ENCODE data around the gene SLC50A1. TPM values are rescaled to one million over a fixed set of nuclear protein-coding genes. Genes with fewer than 3 reads are reported as not detected.

SLC50A1 gene
- total RNA-seq, 1 donor from 2014 or later: 27.9 TPM

DNA sequence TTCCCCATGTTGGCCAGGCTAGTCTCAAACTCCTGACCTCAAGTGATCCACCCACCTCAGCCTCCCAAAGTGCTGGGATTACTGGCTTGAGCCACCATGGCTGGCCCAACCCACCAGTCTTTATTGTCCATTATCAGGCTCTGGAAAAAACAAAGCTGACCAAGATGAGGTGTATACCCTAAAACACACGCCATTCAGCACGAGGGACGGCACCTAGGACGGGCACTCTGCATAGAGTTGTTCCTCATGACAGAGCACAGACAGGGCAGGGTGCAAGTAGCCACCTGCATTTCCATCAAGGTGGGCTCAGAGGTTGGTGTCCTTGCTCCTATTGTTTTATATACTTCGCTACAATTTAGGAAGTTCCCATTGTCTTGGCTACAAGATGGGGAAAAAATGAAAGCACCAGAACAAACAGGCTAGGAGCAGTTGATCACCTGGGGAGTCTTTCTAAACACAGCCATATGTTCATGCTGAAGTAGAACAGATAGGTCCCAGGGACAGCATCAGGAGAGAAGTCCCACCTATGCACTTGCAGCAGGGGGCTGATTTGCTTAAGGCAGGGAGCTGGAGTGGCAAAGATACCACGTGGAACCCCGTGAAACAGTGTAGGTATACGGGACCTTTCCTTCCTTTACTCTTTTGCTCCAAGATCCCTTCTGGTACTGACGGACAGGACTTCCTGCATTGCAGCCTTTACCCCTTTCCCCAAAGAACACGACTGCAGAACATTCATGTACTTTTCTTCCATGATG is 33.0 kb downstream of the SLC50A1 start:
- intact Hi-C loops (cut with micrococcal nuclease): loop anchor here (1.0 to 5.0 kb wide), 4 partner anchors 34 to 691 kb away; partner anchors contain the start of gene SLC50A1

- intact Hi-C loops (cut with micrococcal nuclease): loop anchor here (2.0 to 5.0 kb wide), 3 partner anchors 35 to 692 kb away; partner anchors contain the start of gene SLC50A1
Observed at GRCh38 chr1:155169541-155169940, 33.9 kb downstream of the SLC50A1 start.

DNA sequence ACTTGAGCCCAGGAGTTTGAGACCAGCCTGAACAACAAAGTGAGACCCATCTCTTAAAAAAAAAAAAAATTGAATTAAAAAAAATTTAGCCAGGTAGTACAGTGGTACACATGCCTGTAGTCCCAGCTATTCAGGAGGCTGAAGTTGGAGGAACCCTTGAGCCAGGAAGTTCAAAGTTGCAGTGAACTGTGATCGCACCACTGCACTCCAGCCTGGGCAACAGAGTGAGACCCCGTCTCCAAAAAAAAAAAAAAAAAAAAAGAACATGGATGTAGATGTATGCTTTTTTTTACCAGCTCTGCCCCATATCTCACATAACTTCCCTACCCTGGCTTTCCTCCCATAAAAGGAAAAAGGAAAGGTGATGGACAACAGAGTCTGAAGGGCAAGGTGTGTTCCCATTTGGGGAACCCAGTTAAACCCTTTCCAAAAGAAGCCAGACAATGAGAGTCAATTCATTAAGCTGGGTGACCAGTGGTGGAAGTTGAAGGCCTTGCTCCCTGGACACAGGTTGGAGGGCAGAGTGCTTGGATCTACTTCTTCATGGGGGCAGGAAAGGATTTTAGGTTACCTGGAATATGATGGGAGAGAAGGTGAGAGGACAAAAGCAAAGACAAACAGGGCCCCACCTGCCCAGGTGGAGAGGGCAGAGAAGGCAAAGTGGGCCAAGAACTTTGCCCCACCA is 34.6 kb downstream of the SLC50A1 start:
- intact Hi-C loops (cut with micrococcal nuclease): loop anchor here (5.0 kb wide), 4 partner anchors 168 to 613 kb away; partner anchors contain the start of genes CKS1B, SHC1, UBE2Q1 and ZBTB7B

DNA sequence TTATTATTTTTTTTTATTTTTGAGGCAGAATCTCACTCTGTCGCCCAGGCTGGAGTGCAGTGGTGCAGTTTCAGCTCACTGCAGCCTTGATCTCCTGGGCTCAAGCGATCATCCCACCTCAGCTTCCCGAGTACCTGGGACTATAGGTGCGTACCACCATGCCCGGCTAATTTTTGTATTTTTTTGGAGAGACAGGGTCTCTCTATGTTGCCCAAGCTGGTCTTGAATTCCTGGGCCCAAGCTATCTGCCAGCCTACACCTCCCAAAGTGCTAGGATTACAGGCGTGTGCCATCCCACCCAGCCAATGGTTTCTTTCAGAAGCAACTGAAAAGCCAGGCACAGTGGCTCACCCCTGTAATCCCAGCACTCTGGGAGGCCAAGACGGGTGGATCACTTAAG is 35.2 kb downstream of the SLC50A1 start:
- intact Hi-C loops (cut with micrococcal nuclease): loop anchor here (5.0 kb wide), 4 partner anchors 169 to 614 kb away; partner anchors contain the start of genes CKS1B, SHC1, UBE2Q1 and ZBTB7B

DNA sequence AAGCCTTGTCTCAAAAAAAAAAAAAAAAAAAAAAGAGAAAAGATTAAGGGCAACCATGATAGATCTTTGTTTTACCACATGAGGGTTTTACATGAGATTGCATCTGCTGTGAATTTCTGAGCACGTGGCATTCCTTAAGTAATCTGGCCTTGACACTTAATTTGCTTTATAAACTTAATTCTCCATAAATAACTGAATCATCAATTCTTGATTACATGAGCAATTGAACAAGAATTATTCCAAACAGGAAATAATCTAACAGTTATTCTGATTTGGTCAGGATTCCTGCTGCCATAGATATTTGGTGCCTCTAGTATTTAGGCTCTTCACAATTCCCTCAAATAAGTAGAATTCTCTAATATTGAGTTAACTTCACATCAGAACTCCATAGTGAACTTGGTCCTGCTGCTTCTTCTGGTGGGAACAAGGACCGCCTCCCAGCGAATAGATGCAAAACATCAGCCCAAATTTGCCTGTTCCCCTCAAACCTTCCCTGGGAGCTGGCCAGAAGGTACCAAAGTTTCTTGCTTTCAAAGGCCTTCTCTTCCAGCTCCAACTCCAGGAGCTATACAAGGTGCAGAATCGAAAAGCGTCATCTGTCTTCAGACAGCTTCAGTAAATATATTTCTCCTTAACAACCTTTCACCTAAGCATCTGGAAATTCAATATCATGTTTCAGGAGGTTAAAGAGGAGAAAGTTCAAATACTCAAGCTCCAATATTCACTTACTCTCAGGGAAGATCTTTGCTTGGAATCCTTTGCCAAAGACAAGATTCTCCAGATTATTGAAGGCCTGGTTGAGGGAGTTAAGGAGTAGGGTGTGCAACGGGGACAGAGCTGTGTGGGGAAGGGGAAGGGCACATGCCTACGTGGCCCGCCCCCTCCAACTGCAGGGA is 36.4 kb downstream of the SLC50A1 start:
- intact Hi-C loops (cut with micrococcal nuclease): loop anchor here (1.0 to 5.0 kb wide), 6 partner anchors 32 to 615 kb away; partner anchors contain the start of genes CKS1B, DPM3, SHC1 and UBE2Q1

DNA sequence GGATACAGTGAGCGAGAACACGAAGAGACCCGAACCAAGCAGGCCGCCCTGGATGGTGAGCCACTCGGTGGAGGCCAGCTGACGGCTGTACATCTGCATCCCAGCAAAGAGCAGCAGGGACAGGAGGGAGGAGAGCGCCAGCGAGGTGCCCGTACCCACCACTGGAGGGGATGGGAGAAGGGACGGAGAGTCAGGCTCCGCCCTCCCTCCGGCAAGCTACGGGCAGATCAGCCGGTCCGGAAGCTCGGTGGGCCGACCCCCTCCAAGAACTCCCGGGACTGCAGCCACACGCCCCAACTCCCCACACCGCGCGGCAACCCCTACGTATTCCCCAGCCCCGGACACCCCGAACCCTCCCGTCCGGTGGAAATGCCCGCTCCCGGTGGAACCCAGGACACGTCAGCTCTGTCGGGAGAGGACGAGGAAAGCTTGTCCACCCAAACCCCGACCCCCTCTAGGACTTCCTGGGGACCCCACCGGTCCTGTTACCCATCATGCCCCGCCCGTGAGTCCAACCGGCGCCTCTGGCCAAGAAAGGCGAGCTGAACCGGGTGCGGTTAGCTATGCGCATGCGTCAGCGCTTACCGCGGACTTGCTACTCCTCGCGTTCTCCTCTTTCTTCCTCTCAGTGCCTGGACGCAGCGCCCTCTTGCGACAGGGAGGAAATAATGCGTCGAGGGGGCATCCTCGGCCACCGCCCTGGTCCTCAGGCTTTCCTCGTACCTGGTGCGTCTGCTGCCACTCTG is 37.3 kb downstream of the SLC50A1 start, which contains the start of gene KRTCAP2:
KRTCAP2 (minus strand) TSS at position 573 of the 746 bp plus-strand sequence; CDS start at position 493, 80 bp downstream.
- intact Hi-C loops (cut with micrococcal nuclease): loop anchor here (1.0 to 5.0 kb wide), 6 partner anchors 33 to 616 kb away; partner anchors contain the start of genes CKS1B, DPM3, SHC1 and UBE2Q1

DNA sequence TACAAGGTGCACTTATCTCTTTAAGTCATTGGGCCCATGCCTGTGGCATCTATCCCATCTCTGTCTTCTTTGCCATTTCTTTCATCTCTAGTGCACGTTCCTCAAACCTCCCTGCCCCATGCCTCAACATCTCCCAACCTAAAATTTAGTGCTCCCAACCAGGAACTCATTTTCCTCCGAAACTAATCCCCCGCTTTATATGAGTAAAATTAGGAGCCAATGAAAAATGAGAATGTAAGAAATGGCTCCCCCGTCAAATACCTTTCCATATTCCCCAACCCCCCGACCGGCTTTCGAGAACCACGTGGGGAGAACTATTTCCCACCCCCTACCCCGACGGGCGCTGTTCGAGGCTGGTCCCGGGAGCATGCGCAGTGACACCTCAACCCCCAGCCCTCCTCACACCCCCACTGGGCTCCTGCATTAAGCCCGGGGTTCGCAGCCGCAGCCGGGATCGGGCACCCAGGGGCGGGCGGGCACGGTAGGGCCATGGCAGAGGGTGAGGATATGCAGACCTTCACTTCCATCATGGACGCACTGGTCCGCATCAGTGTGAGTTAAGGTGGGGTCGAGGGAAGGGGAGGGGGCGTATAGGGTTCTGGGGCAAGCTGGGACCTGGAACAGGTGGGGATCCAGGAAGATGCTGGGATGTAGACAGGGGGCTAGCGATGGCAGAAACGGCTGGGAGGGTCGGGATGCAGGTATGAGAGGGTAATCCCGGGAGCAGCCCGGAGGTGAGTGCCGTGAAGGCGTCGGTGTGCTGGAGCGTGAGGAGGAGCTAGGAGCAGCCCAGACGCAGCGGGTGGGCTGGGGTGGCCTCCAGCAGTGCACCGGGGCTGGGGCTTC is 38.0 kb downstream of the SLC50A1 start, which contains the start of gene TRIM46:
TRIM46 (plus strand) TSS at position 372 of the 846 bp plus-strand sequence; CDS start at position 490, 118 bp downstream.
- intact Hi-C loops (cut with micrococcal nuclease): loop anchor here (5.0 kb wide), 4 partner anchors 171 to 616 kb away; partner anchors contain the start of genes CKS1B, SHC1, UBE2Q1 and ZBTB7B

- intact Hi-C loops (cut with micrococcal nuclease): loop anchor here (5.0 kb wide), 4 partner anchors 172 to 617 kb away; partner anchors contain the start of genes CKS1B, SHC1, UBE2Q1 and ZBTB7B
Observed at GRCh38 chr1:155174324-155175280, 39.0 kb downstream of the SLC50A1 start.

DNA sequence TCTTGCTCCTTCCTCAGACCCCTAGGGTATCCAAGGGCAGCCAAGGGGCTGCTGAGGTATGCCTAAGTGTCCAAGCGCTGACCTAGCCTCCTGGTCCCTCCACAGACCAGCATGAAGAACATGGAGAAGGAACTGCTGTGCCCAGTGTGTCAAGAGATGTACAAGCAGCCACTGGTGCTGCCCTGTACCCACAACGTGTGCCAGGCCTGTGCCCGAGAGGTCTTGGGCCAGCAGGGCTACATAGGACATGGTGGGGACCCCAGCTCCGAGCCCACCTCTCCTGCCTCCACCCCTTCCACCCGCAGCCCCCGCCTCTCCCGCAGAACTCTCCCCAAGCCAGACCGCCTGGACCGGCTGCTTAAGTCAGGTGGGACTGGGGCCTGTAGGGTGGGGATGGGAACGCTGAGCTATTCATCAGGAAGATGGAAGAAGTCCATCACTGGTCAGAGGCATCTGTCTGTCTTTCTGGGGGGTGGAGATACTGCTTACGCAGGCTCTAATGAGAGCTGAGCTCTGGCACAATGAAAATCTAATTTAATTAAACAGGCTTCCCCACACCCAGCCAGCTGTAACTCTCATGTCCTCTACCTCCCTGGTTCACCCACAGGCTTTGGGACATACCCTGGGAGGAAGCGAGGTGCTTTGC is 39.8 kb downstream of the SLC50A1 start:
- intact Hi-C loops (cut with micrococcal nuclease): no loop called here

DNA sequence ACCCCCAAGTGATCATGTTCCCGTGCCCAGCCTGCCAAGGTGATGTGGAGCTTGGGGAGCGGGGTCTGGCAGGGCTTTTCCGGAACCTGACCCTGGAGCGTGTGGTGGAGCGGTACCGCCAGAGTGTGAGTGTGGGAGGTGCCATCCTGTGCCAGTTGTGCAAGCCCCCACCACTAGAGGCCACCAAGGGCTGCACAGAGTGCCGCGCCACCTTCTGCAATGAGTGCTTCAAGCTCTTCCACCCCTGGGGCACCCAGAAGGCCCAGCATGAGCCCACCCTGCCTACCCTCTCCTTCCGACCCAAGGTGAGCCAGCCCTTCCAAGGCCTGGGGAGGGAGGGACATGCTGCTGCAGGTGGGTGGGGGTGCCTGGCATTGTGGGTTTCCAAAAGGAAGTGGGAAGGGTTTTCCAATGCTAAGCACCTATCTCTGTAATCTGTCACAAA is 40.3 kb downstream of the SLC50A1 start:
- intact Hi-C loops (cut with micrococcal nuclease): loop anchor here (1.0 to 2.0 kb wide), 6 partner anchors 17 to 416 kb away; partner anchors contain the start of gene THBS3

DNA sequence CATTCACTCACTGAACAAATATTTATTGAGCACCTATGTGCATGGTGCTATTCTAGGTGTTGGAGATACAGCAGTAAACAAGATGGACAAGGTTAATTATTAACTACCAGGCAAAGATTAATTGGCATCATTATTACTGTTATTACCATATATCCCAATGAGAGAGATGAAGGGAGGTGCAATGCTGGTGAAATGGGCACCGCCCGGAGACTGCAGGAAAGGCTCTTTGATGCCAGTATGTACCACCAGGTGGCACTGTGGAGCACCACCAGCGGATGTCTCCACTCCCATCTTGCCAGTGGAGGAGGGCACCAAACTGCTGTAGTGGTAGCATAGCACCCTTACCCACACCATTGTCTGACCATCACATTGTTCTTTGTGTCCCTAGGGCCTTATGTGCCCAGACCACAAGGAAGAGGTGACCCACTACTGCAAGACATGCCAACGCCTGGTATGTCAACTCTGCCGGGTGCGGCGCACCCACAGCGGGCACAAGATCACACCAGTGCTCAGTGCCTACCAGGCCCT is 41.0 kb downstream of the SLC50A1 start:
- intact Hi-C loops (cut with micrococcal nuclease): loop anchor here (1.0 to 2.0 kb wide), 6 partner anchors 17 to 416 kb away; partner anchors contain the start of gene THBS3

DNA sequence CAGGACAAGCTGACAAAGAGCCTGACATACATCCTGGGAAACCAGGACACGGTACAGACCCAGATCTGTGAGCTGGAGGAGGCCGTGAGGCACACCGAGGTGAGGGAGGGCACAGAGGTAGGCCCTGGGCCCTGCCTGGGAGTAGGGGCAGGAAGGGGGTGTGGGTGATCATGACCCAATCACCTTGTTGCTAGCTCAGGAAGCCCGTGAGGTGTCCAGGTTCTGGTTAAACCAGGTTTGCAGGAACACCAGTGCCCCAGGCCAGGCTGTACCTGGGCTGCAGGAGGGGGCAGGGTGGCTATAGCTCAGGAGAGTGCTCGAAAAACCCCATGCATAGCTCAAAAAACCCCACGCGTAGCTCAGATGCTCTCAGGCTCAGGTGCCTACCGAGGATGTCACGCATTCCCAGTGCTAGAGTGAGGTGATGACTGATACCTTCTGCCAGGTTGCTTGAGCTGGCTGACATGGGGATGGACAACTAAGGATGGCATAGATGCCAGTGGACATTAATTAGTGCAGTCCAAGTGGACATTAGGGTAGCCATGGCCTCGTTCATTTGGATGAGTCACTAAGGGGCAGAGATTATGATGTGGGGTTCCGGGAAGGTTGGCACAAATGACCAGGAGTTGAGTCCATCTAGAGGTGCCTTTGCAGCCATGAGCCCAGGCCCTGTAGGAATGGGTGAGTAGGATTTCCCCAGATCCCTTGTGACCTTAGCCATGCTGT is 41.7 kb downstream of the SLC50A1 start:
- intact Hi-C loops (cut with micrococcal nuclease): loop anchor here (2.0 kb wide), 1 partner anchor 145 kb away; no protein-coding TSS in a partner anchor

DNA sequence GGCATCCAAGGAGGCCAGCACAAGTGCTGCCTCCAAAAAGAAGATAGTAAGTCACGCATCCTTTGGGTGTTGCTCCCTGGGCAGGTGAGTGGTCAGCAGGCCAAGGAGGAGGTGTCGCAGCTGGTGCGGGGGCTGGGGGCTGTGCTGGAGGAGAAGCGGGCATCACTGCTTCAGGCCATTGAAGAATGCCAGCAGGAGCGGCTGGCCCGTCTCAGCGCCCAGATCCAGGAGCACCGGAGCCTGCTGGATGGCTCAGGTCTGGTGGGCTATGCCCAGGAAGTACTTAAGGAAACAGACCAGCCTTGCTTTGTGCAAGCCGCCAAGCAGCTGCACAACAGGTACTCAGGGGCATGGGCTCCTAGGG is 42.2 kb downstream of the SLC50A1 start:
- intact Hi-C loops (cut with micrococcal nuclease): loop anchor here (2.0 kb wide), 1 partner anchor 145 kb away; no protein-coding TSS in a partner anchor

DNA sequence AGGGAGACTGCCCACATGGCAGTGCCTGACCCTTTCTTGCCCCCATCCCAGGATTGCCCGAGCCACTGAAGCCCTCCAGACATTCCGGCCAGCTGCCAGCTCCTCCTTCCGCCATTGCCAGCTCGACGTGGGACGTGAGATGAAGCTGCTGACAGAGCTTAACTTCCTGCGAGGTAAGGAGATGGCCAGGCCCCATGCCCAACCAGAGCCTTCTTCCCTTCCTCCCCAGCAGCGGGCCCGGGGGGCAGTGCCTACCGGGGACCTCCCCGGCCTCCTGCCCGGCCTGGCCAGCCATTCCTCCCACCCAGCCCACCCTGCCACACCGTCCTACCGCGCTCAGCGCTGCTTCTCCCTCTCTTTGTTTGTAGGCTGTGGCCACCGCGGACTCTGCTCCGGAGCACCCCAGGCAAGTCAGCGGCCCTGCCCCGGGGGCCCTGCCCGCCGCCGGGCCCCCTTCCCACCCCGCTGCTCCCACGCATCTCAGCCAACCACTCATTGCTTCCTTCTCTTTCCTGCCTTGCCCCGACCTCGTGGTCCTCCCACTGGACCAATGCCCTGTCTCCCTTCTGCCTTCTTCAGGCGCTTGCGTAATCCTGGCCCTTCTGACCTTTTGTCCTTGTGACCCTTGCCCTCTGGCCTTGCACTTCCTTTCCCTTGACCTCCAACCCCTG is 42.9 kb downstream of the SLC50A1 start:
- intact Hi-C loops (cut with micrococcal nuclease): no loop called here

All from T-helper 1 cell treated with Interleukin-12 subunit alpha and Interleukin-12 subunit beta and Interleukin-4 antibody, amounts not matched to agents 30 ng/mL and 1 ng/mL, for 36 hours (primary cell).